MCF 10A (cell line): ENCODE measurements around the gene PLA2G6. TPM values are rescaled to one million over a fixed set of nuclear protein-coding genes. Genes with fewer than 3 reads are reported as not detected.

Experiments
- BruUV-seq: library from RNA; stranded (reverse); fragments of 400-500 nt; replicated peaks from 2 replicates; lab custom pipeline; 2021; lab: Mats Ljungman, UMichigan
- CTCF ChIA-PET: fragments of 300-600 bp; sonication (Branson Sonifier 250); formaldehyde crosslinking; extraction: SDS; loops from one replicate; lab custom pipeline; 2021; ENCODE audit warnings: antibody characterized with exemption, inconsistent platforms; lab: Yijun Ruan, JAX
- POLR2A ChIA-PET: fragments of 300-600, 350-650 bp; sonication (Branson Sonifier 250); formaldehyde crosslinking; extraction: SDS; loops from one replicate; lab custom pipeline; 2020; ENCODE audit warnings: antibody characterized with exemption, inconsistent platforms; lab: Yijun Ruan, JAX
- DNase-seq: peaks from one replicate; pipeline ENCODE4 v3.0.0-alpha.2; 2018; ENCODE audit not compliant: unreplicated experiment
- H3K27ac Mint-ChIP-seq: one replicate; pipeline ENCODE4 v1.8.0; 2022; ENCODE audit warnings: mild to moderate bottlenecking, low read depth, mixed read lengths; ENCODE audit not compliant: unreplicated experiment
- H3K27me3 Mint-ChIP-seq: one replicate; pipeline ENCODE4 v1.8.0; 2022; ENCODE audit warnings: mixed read lengths; ENCODE audit not compliant: insufficient read depth, unreplicated experiment
- H3K36me3 Mint-ChIP-seq: one replicate; pipeline ENCODE4 v1.8.0; 2022; ENCODE audit warnings: mild to moderate bottlenecking, moderate library complexity, mixed read lengths; ENCODE audit not compliant: insufficient read depth, unreplicated experiment
- H3K4me1 Mint-ChIP-seq: one replicate; pipeline ENCODE4 v1.8.0; 2022; ENCODE audit warnings: mixed read lengths; ENCODE audit not compliant: insufficient read depth, unreplicated experiment
- H3K4me3 Mint-ChIP-seq: one replicate; pipeline ENCODE4 v1.8.0; 2022; ENCODE audit warnings: mild to moderate bottlenecking, moderate library complexity, mixed read lengths; ENCODE audit not compliant: unreplicated experiment
- H3K9me3 Mint-ChIP-seq: one replicate; pipeline ENCODE4 v1.8.0; 2022; ENCODE audit warnings: mixed read lengths; ENCODE audit not compliant: unreplicated experiment
- CTCF ChIP-seq: fragments of 200-600 bp; IDR thresholded peaks from one replicate; pipeline ENCODE4 v1.8.0; 2022; ENCODE audit warnings: antibody characterized with exemption, mild to moderate bottlenecking; ENCODE audit not compliant: unreplicated experiment
- intact Hi-C: fragments of 100-400 bp; cut with micrococcal nuclease; formaldehyde crosslinking; loops from 2 replicates; pipeline ENCODE4 v1.14.1; 2022
- total RNA-seq: library from RNA; stranded (reverse); gene quantifications from 2 replicates; pipeline ENCODE4 v1.2.3, GENCODE V29; 2022

Gene PLA2G6
- total RNA-seq, 1 experiment from 2014 or later = 37.5 TPM

- no TSS peak for BruUV-seq
- intact Hi-C loops = no loop called here
- DNase-seq = no peak
- Mint-ChIP-seq H3K27ac (no peak overlapping the region), H3K4me1 (peaks cover 12% of the 10 kb centered on the region), H3K27me3 (no peaks in the 10 kb centered on the region), H3K4me3 (no peak overlapping the region), H3K9me3 (no peaks in the 10 kb centered on the region), H3K36me3 (peaks cover 10% of the 10 kb centered on the region)
- no peak for TF ChIP-seq CTCF
- ChIA-PET CTCF (interaction anchor here (0.6 kb wide), 1 partner anchor 595 kb away, joined by 3 read pairs; no protein-coding TSS in a partner anchor), POLR2A (interaction anchor here (0.6 to 1.3 kb wide), 2 partner anchors 25 to 782 kb away, joined by 3 to 4 read pairs; no protein-coding TSS in a partner anchor)
Measured at GRCh38 chr22:38086001-38086845, 95.4 kb downstream of the PLA2G6 start.

- no TSS peak for BruUV-seq
- Mint-ChIP-seq H3K9me3 (no peaks in the 10 kb centered on the region), H3K36me3 (peaks cover 10% of the 10 kb centered on the region), H3K27me3 (no peaks in the 10 kb centered on the region), H3K27ac (no peak overlapping the region), H3K4me3 (no peak overlapping the region), H3K4me1 (peaks cover 12% of the 10 kb centered on the region)
- no peak for TF ChIP-seq CTCF
- ChIA-PET CTCF (interaction anchor here (0.6 kb wide), 1 partner anchor 596 kb away, joined by 3 read pairs; no protein-coding TSS in a partner anchor), POLR2A (no interaction called here)
- intact Hi-C loops = no loop called here
- DNase-seq = no peak
Measured at GRCh38 chr22:38085501-38085900, 96.1 kb downstream of the PLA2G6 start.

GRCh38 chr22:38085056-38085455 is 96.6 kb downstream of the PLA2G6 start:
- Mint-ChIP-seq H3K4me1 (peaks cover 12% of the 10 kb centered on the region), H3K36me3 (peaks cover 10% of the 10 kb centered on the region), H3K27ac (no peak overlapping the region), H3K9me3 (no peaks in the 10 kb centered on the region), H3K27me3 (no peaks in the 10 kb centered on the region), H3K4me3 (no peak overlapping the region)
- TF ChIP-seq CTCF = no peak
- no TSS peak for BruUV-seq
- ChIA-PET POLR2A (no interaction called here), CTCF (no interaction called here)
- intact Hi-C loops = no loop called here
- DNase-seq = no peak

GRCh38 chr22:38083931-38084631 is 97.5 kb downstream of the PLA2G6 start, which contains the start of gene SLC16A8:
Gene SLC16A8, minus strand, starts transcription at chr22:38084184. Its CDS starts 1,311 bp downstream, at chr22:38082873.
- no peaks in the 10 kb centered on the region for H3K27me3 Mint-ChIP-seq
- ChIA-PET POLR2A (no interaction called here), CTCF (no interaction called here)
- H3K4me1 Mint-ChIP-seq = peaks cover 12% of the 10 kb centered on the region
- no peak for DNase-seq
- H3K27ac Mint-ChIP-seq = no peak within 1 kb of the TSS
- H3K36me3 Mint-ChIP-seq = peaks cover 10% of the 10 kb centered on the region
- TF ChIP-seq CTCF = no peak
- BruUV-seq = no TSS peak
- no peak within 1 kb of the TSS for H3K4me3 Mint-ChIP-seq
- intact Hi-C loops = no loop called here
- H3K9me3 Mint-ChIP-seq = no peaks in the 10 kb centered on the region
